Measurements from ENCODE around the gene ZNF555. TPM values are rescaled to one million over a fixed set of nuclear protein-coding genes. Genes with fewer than 3 reads are reported as not detected.

The ZNF555 gene
- total RNA-seq, 1 donor from 2014 or later: 8.9 TPM

DNA sequence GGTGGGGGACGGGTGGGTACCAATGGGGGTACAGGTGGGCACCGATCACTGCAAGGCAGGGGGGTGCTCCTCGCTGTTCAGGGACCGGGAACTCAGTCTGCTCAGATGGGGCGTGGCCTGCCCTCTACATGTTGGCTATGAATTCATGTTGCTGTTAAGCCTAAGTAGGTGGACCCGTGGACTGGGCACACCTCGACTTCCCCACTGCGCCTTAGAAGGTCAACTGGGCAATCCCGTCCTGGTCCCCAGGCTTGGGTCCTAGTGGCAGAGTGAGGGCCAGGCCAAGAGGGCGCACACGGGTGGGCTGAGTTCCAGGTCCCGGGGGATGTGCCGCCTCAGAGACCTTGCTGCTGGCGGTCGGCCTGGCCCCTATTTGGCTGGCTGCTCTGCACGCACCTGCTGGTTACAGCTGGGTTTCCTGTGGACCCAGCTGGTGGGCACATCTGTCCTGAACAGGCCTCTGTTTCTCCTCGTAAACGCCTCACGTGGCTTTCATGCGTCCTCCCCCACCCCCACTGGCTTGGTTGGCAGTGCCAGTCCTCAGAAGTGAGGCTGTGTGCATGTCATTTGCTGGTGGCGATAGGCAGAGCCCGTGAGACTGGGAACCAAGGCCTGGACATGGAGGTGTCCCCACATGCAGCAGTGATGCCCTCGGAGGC, 35.2 kb upstream of the ZNF555 start:
- intact Hi-C loops (cut with DNase I): no loop called here
- peak; percentile 35 for DNase-seq (ENCODE audit: missing footprints)
- ATAC-seq: no peak

GRCh38 chr19:2806736-2807378, 34.4 kb upstream of the ZNF555 start:
- ATAC-seq: no peak

DNA sequence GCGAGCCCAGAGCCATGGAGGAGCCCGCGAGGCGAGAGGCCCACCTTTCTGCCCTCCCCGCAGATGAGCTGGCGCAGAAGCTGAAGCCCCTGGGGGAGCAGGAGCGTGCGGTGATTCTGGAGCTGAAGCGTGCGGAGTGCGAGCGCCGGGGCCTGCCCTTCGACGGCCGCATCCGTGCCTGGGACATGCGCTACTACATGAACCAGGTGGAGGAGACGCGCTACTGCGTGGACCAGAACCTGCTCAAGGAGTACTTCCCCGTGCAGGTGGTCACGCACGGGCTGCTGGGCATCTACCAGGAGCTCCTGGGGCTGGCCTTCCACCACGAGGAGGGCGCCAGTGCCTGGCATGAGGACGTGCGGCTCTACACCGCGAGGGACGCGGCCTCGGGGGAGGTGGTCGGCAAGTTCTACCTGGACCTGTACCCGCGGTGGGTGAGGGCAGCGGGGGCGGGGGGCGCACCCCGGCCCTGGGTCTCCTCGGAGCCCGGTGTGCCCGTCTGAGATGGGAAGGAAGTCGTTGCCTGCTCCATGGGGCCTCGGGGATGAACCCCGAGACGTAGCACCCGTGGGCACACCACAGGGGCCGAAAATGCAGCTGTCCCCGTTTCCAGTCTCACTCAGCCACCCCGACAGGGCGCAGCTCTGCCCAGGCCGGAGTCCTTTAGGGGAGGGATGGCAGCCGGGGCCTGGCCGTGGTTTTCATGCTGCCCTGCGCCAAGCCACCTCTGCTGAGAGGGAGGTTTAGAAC, 33.7 kb upstream of the ZNF555 start:
- DNase-seq (ENCODE audit: missing footprints) (peak; percentile 66), ATAC-seq (no peak)
- intact Hi-C loops (cut with DNase I): no loop called here

More at GRCh38 chr19:2806736-2807378, 34.4 kb upstream of the ZNF555 start:
- intact Hi-C loops (cut with DNase I): no loop called here
- DNase-seq (ENCODE audit: missing footprints): no peak

DNA sequence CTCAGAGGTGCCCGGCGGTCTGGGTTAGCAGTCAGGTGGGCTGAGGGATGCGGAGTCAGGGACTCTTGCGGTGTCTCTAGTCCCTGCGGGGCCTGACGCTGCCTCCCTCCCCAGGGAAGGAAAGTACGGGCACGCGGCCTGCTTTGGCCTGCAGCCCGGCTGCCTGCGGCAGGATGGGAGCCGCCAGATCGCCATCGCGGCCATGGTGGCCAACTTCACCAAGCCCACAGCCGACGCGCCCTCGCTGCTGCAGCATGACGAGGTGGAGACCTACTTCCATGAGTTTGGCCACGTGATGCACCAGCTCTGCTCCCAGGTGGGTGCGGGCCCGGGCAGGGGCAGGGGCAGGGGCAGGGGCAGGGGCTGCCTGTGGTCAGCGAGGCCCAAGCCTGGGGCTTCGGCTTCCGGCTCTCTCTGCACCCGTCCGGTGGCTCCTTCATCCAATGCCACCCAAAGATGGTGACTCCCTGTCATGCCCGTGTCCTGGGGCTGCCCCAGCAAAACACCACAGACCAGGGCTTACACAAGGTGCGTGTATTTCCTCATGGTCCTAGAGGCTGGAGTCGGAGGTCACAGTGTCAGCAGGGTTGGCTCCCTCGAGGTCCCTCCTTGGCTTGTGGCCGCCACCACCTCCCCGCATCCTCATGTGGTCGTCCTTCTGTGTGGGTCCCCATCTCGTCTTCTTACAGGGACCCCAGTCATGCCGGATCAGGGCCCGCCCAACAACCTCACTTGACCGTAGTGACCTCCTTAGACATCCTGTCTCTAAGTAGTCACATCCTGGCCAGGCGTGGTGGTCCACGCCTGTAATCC, 32.9 kb upstream of the ZNF555 start:
- intact Hi-C loops (cut with DNase I): no loop called here
- ATAC-seq (no peak), DNase-seq (ENCODE audit: missing footprints) (no peak)

GRCh38 chr19:2809387-2810140, 31.7 kb upstream of the ZNF555 start:
- DNase-seq (ENCODE audit: missing footprints): no peak

GRCh38 chr19:2810141-2811091, 30.9 kb upstream of the ZNF555 start:
- ATAC-seq (no peak), DNase-seq (ENCODE audit: missing footprints) (no peak)
- intact Hi-C loops (cut with DNase I): no loop called here

More at GRCh38 chr19:2809387-2810140, 31.7 kb upstream of the ZNF555 start:
- ATAC-seq: no peak
- intact Hi-C loops (cut with DNase I): no loop called here

- DNase-seq (ENCODE audit: missing footprints) (no peak), ATAC-seq (no peak)
- intact Hi-C loops (cut with DNase I): no loop called here
Measured at GRCh38 chr19:2811221-2811722, 30.0 kb upstream of the ZNF555 start.

DNA sequence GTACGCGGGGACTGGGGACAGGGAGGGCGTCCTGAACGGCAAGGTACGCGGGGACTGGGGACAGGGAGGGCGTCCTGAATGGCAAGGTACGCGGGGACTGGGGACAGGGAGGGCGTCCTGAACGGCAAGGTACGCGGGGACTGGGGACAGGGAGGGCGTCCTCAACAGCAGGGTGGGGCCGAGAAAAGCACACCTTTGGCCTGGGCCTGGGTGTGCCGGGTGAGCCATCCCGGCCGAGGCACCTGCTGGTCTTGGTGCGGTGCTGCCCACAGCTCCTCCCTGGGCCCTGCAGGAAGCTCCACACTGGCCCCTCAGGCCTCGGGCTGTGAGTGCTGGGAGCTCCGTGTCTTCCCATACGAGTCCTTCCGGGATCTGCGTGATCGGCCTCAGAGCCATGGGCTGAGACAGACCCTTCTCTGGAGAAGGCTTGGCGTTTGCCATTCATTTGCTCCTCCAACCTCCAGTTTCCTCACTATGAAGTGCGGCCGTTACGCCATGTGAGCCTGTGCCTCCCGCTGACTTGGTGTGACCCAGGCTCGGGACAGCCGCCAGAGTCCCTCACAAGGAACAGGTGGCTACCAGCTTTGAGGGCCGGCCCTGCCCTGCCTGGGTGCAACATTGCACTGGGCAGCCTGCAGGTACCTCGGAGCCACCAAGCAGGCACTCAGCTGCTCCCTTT, 29.4 kb upstream of the ZNF555 start:
- DNase-seq (ENCODE audit: missing footprints) (no peak), ATAC-seq (no peak)
- intact Hi-C loops (cut with DNase I): no loop called here

DNA sequence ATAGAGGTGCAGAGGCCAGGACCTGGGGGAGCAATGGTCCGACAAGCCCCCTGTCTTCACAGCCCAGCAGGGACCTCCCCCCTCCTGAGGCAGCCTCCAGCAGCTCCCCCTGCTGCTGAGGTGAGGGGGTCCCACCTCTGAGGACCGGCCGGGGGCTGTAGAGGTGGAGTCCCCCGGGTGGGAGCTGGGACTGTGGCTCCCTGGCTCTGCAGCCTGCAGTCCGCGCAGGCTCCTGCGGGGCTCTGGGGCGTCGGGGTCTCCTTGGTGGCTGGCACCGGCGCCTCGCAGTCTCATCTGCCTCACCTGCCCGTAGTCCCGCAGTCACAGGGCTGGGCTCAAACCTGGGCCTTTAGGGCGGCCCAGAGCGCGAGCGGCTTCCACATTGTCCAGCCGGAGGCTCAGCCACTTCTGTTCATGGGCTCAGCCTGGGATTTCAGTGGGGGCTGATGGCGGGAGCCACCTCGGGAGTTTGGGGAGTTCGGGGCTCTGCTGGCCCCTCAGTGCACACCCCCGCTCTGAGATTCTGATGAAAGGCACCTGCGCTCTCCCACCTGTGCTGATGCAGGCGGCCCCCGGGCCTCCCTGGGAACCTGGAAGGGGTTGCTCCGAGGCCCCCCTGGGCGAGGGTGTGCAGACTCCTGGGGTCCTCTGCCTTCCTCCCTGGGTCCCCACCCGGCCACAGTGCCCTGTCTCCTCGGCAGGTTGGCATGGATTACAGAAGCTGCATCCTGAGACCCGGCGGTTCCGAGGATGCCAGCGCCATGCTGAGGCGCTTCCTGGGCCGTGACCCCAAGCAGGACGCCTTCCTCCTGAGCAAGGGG, 28.7 kb upstream of the ZNF555 start:
- DNase-seq (ENCODE audit: missing footprints) (no peak), ATAC-seq (no peak)
- intact Hi-C loops (cut with DNase I): no loop called here

DNA sequence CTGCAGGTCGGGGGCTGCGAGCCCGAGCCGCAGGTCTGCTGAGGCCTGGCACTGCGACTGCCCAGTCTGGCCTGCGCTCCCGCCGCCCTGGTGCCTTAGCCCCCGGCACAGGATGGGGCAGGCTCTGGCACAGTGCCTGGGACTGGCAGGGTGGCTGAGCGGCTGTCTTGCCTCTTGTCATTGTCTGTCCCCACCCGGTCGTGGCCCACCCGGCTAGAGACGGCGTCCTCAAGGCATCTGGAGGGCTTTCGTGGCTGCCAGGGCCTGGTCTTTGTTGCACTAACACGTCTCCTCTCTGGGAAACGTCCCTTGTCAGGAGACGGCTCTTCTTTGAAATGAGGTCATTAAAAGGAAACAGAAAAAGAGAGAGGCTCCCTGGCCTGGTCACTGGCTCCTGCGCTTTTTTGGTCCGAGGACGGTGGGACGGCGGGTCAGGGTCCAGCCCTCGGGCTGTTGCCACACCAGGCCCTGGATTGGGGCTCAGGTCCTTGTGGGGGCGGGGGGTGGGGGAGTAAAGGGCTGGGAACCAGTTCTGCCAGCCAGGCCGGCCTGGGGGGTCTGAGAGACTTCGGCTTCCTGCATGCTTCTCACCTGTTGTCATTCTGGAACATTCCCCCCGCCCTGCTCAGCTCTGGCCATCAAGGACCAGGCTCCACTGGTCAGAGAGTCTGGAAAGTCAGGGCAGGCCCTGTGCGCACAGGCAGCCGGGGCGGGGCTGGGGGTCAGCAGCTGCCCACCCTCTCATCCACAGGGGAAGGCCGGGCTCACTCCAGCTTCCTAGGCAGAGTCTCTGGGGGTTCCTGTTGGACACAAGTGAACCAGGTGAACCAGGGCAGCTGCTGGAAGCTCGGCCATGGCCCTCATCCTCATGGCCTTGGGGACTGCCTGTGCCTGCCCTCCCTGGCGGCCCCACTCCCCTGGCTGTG, 27.8 kb upstream of the ZNF555 start:
- DNase-seq (ENCODE audit: missing footprints) (no peak), ATAC-seq (no peak)
- intact Hi-C loops (cut with DNase I): no loop called here

DNA sequence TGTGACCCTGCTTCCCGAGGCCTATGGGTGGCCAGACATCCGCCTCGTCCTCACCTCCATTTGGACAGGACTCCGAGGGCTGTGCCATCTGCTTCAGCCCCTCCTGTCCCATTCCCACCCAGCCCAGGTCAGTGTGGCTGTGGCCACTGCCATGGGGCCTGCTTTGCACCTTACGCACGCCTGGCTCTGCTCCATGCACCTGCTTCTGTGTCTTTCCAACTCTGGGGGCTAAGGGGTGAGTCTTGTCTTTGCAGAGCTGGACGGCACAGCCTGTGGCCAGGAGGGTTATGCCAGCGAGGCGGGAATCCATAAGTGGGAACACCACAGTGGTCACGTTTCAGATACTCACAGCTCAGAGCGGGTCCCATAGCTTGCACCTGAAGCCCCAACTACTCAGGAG, 26.8 kb upstream of the ZNF555 start:
- intact Hi-C loops (cut with DNase I): no loop called here
- no peak for DNase-seq (ENCODE audit: missing footprints)
- ATAC-seq: no peak

DNA sequence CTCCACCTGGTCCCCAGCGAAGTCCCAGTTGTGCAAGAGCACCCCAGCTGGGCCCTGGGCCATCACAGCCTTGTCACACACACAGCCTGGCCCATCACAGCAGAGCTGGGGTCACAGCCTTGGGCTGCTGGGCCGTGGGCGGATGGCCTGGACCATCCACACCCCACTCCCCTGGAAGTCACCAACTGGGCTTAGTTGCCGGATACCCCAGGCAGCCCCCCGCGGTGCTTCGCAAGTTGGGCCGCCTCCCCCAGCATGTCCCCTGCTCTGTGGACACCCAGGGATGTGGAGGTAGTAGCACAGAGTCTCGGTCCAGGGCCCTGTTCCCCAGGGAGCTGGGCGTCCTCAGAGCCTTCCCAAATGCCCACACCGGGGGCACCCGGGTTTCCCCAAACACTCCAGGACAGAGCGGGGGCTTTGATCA, 26.1 kb upstream of the ZNF555 start:
- intact Hi-C loops (cut with DNase I): no loop called here
- ATAC-seq (no peak), DNase-seq (ENCODE audit: missing footprints) (no peak)

- intact Hi-C loops (cut with DNase I): no loop called here
- ATAC-seq (no peak), DNase-seq (ENCODE audit: missing footprints) (no peak)
Measured at GRCh38 chr19:2815923-2816322, 25.4 kb upstream of the ZNF555 start.

DNA sequence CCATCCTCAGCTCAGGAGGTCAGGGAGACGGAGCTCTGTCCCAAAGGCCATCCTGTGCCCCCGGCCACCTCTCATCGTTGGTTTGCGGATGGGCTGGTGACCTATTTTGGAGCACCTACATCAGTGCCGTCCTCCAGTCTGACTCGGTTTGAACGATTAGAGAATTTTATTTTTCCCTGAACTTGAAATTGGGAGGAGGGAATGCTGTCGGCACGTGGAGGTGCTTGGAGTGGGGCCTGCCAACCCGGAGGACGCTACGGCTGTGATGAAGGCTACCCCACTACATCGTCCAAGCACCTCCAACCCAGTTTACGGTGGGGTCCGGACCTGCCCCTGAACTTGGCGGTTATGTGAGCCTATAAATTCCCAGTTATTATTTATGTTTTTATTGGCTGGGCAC, 24.6 kb upstream of the ZNF555 start:
- ATAC-seq (no peak), DNase-seq (ENCODE audit: missing footprints) (no peak)
- intact Hi-C loops (cut with DNase I): no loop called here
